Adipose tissue (tissue), 3 donors: ENCODE results near the gene NTF4. TPM values are rescaled to one million over a fixed set of nuclear protein-coding genes. Genes with fewer than 3 reads are reported as not detected.
"Not testable (repeated sequence)": the region's sequence is repeated elsewhere in the genome, so short reads cannot be mapped to it uniquely, and the experiment has no call there.

Source experiments
- H3K27ac ChIP-seq: one replicate; pipeline ENCODE4 v1.5.1; 2013; ENCODE audit warnings: low read depth, low read length
- WGBS, 3 donors: extraction: QIAGEN DNeasy Blood & Tissue Kit; methylation state at CpG; one replicate each; pipeline ENCODE4 v1.1.7; 2013; 5-methylcytosine and 5-hydroxymethylcytosine counted together
- polyA plus RNA-seq, 3 donors: library from polyadenylated mRNA; stranded (reverse); fragments of 200-250 nt; gene quantifications; one replicate each; pipeline ENCODE4 v1.2.3, GENCODE V29; 2013
- donor health status: healthy with polysubstance abuse.
- donor health status: Bipolar disorder and iron deficiency.
- donor health status: healthy.

NTF4 gene
- polyA plus RNA-seq, 3 donors: 0.09 TPM; not detected in 2

DNA sequence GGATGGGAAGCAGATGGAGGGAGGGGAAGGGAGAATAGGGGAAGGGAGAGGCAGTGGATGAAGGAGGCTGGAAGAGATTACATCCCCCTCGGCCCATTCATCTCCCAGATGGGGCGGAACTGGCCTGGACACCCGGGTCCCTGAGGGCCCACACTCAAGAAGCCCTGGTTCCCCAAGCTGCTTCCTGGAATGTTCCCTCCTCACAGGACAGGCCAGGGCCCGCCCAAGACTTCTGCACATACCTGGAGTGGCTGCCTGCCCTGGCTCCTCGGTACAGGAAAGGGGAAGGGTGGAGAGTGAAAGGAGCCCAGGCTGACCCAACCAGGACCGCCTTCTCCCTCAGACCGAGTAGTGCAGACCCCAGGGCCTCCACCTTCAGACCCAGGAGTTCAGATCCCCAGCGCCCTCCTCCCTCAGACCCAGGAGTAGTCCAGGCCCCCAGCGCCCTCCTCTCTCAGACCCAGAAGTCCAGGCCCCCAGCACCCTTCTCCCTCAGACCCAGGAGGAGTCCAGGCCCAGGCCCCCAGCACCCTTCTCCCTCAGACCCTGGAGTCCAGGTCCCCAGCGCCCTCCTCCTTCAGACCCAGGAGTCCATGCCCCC lies 489 bp downstream of the NTF4 start:
- 51 to 54% (median 52%) methylated on average over 9 to 10 of the region's 10 CpGs for WGBS, 3 donors
- H3K27ac ChIP-seq: no peak overlapping the region

DNA sequence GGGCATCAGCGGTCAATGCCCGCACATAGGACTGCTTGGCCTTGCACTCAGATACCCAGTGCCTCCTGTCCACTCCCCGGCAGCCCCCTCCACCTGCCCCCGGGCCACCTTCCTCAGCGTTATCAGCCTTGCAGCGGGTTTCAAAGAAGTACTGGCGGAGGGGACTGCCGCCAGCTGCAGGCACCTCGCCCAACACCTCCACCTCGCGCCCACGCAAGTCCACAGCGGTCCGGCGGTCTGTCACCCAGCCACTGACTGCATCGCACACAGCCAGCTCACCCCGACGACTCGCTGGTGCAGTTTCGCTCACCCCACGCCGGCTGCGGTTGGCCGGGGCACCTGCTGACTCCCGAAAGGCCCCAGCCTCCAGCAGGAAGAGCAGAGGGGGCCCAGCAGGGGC lies 3.2 kb downstream of the NTF4 start:
- no peak overlapping the region for H3K27ac ChIP-seq
- WGBS, 3 donors: 67 to 73% (median 69%) methylated on average over 25 of the region's 25 CpGs

DNA sequence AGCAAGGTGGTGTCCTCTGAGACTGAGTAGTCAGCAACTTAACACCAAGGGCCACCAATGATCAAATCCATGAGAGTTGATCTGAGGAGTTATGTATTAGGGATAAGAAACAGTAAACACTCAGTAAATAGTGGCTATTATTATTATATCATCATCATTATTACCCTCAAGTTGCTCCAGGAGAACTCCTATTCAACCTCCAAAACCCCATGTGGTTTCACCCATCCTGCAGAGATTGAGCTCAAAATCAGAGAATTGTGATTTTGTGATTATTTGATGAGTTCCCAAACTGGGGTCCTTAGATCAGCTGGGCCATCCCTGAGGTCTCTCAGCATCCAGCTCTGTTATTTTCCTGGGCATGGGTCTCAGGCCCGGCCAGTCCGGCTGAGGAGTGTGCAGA lies 3.6 kb downstream of the NTF4 start:
- 93 to 100% (median 97%) methylated on average over 2 of the region's 2 CpGs for WGBS, 3 donors
- no peak overlapping the region for H3K27ac ChIP-seq

DNA sequence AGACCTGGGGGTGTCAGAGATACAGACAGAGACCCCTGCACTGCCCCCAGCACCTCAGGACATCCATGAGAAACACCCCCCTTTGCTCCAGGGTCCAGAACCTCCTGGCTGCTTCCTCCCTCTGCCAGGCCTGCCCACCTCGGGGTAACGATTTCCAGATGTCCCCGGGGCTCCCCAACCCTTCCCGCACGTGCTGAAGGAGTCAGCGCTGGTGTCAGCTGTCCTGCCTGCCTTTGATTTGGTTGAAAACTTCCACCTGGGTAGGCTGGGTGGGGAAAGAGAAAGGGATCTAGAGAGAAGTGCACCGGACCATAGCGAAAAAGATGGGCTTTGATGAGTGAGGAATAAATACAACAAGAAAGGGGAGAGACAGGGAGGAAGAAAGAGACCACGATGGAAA lies 5.6 kb downstream of the NTF4 start:
- H3K27ac ChIP-seq: no peak overlapping the region
- WGBS, 3 donors: 50 to 72% (median 50%) methylated on average over 9 of the region's 9 CpGs

DNA sequence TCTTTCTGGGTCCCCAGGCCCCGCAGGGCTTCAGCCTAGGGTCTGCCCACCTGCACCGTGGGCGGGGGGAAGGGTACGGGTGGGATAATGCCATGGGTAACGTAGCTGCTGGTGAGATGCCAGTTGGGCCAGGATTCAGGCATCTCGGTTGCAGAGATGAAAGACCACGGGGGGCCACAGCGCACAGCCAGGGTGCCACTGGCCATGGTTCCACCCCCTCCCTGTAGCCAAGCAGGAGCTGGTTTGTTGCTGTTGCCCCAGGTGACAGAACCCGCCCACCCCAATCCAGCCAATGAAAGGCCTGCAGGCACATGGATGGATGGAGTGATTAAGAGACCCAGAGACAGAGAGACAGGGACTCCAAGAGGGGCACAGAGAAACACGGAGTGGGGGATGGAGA lies 6.1 kb downstream of the NTF4 start:
- H3K27ac ChIP-seq: no peak overlapping the region
- 33 to 42% (median 36%) methylated on average over 10 of the region's 10 CpGs for WGBS, 3 donors

DNA sequence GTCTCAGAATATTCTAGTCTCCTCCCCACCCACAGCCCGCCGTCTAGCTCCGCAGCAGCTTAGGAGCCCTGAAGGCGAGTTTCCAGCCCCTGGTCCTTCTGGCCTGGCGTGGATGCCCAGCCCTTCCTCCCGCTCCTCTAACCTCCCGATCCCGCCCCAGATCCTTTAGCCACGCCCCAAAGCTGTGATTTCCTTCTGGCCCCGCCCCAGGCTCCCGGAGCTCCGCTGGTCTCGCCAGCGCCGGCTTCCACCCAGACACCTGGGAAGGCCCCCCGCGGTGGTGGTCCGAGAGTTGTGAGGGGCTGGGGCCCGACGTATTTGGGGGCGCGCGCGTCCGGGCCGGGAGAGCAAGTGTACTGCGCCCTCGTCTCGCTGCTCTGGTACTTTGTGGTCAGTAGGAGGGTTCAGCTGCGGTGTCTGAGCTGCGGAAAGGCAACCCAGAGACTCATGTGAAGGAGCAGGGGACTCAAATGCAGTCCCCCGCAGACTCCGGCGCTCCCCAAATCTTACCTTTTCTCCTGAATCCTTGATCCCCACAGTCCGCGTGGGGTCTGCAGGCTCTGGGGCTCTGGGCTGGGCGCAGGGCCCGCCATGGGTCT lies 6.9 kb downstream of the NTF4 start, which contains the start of gene CGB7:
Gene CGB7 (minus strand): TSS at position 114 of the 599 bp plus-strand sequence. CDS start 2,374 bp downstream, outside the sequence.
- H3K27ac ChIP-seq: no peak within 1 kb of the TSS
- 2 to 4% (median 2%) methylated on average over 36 to 38 of the region's 38 CpGs for WGBS, 3 donors

DNA sequence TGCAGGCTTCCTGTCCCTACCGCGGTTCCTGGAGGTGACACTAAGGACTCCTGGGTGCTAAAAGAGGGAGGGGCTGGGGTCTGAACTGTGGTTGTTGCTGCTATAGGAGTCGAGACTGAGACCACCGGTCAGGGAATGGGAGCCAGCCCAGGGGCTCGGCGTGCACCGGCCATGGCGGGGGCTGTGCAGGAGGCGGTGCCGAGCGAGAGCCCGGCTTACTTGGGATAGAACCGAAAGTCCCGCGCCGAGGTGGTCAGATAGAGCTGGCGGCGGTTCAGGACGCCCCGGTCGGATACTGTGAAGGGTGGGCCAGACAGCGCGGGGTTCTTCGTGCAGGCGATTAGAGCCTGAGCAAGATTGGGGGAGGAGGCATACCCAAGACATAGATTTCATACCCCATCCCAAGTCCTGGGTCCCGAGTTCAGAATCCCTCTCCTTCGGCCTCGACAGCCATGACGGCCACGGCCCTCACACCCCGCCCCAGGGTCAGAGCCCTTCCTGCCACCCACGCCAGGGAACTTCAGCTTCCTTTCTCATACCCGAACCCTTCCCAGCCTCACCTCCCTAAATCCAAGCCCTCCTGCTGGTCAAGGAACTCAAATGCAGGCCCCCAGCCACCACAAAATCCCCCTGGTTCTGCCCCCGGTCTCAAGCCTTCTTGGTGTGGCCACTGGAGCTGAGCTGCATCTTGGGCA lies 7.6 kb downstream of the NTF4 start:
- 1 to 5% (median 2%) methylated on average over 31 to 34 of the region's 34 CpGs for WGBS, 3 donors
- H3K27ac ChIP-seq: not testable (repeated sequence)

DNA sequence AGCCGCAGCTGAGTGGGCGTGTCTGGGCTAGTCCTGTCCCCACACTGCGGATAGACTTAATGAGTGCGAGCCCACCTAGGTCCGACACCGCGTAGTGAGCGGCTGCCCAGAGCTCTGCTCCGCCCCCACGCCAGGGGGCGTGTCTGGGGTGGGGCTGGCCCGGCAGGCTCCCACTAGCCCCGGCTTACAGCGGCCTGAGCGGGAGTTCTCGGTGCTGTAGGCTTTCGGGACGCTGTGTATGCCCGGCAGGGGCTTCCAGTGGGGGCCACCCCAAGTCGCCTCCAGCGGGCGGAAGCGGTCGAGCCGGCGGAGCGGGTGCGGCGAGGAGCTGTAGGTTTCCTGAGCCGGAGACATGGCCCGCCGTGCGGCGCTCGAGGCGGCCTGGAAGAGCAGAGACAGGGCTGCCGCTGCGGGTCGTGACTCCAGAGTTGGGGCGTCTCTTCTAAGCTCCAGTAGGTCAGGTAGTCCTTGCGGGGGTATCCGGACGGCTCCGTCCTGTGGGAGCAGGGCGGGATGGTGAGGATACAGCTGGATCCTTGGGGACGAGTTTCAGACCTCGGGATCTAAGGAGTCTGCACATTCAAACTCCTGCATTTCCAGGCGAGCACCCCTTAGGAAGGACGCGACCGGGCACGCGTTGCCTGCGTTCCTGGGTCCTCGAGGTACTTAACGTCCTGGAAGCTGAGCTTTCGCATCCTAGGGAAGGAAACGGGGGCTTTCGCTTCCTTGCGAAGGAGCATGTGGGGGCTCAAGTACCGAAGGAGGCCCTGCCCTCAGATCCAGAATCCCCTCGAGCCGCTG lies 8.3 kb downstream of the NTF4 start:
- H3K27ac ChIP-seq: no peak overlapping the region
- WGBS, 3 donors: 0 to 1% (median 1%) methylated on average over 62 to 63 of the region's 63 CpGs

DNA sequence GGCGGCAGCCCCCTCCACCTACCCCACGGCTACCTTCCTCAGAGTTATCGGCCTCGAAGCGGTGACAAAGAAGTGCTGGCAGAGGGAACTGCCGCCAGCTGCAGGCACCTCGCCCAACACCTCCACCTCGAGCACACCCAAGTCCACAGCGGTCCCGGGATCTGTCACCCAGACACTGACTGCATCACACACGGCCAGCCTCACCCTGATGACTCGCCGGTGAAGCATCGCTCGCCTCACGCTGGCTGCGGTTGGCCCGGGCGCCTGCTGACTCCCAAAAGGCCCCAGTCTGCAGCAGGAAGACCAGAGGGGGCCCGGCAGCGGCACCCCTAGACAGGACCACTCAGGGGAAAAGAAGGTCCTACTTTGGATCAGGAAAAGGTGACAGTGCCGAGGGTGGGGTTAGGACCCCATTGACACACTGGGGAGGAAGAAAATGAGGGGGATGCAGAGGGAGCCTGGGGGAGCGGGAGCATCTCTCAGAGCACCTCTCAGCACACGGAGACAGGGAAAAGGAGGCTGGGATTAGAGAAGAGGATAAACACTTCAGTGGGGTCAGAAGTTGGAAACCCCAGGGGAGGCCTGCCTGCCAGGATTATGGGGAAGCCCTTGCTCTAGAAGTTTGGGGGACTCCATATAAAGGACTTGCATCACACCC lies 14.1 kb downstream of the NTF4 start:
- not testable (repeated sequence) for H3K27ac ChIP-seq
- 74 to 79% (median 76%) methylated on average over 24 of the region's 24 CpGs for WGBS, 3 donors

DNA sequence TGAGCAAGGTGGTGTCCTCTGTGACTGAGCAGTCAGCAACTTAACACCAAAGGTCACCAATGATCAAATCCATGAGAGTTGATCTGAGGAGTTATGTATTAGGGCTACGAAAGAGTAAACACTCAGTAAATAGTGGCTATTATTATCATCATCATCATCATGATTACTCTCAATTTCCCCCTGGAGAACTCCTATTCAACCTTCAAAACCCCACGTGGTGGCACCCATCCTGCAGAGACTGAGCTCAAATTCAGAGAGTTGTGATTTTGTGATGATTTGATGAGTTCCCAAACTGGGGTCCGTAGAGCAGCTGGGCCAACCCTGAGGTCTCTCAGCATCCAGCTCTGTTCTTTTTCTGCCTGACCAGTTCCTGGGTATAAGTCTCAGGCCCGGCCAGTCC lies 14.8 kb downstream of the NTF4 start:
- H3K27ac ChIP-seq: not testable (repeated sequence)
- WGBS, 3 donors: 70 to 87% (median 78%) methylated on average over 3 of the region's 4 CpGs

DNA sequence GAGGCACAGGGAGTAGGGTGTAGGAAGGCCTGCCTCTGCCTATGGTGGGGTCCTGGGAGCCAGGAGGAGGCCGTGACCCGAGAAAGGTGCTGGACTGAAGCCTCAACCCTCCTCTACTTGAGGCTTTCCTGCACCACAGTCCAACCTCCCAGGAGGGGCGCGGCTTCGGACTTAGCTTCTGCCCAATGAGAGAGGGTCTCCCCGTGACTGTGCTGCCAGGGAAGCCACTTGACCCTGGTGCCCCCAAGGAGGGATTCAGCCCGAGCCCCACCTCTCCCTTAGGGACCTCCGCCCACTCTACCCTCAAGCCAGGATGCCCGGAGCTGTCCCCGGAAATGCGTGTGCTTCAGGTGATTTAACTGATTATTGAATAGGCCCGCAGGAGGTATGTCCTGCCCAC lies 15.6 kb downstream of the NTF4 start, which contains the start of gene CGB8:
Gene CGB8 (minus strand): TSS at position 101 of the 400 bp plus-strand sequence. CDS start 372 bp downstream, outside the sequence.
- WGBS, 3 donors: 54 to 74% (median 73%) methylated on average over 7 to 12 of the region's 12 CpGs
- H3K27ac ChIP-seq: not testable (repeated sequence)

DNA sequence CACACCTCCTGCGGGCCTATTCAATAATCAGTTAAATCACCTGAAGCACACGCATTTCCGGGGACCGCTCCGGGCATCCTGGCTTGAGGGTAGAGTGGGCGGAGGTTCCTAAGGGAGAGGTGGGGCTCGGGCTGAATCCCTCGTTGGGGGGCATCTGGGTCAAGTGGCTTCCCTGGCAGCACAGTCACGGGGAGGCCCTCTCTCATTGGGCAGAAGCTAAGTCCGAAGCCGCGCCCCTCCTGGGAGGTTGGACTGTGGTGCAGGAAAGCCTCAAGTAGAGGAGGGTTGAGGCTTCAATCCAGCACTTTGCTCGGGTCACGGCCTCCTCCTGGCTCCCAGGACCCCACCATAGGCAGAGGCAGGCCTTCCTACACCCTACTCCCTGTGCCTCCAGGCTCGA lies 21.1 kb downstream of the NTF4 start, which contains the start of gene CGB5:
Gene CGB5 (plus strand): TSS at position 301 of the 400 bp plus-strand sequence. CDS start 362 bp downstream, outside the sequence.
- 69 to 74% (median 71%) methylated on average over 13 to 14 of the region's 15 CpGs for WGBS, 3 donors
- H3K27ac ChIP-seq: not testable (repeated sequence)

DNA sequence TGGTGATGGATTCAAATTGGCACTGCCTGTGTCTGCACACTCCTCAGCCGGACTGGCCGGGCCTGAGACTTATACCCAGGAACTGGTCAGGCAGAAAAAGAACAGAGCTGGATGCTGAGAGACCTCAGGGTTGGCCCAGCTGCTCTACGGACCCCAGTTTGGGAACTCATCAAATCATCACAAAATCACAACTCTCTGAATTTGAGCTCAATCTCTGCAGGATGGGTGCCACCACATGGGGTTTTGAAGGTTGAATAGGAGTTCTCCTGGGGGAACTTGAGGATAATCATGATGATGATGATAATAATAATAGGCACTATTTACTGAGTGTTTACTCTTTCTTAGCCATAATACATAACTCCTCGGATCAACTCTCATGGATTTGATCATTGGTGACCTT lies 22.0 kb downstream of the NTF4 start:
- H3K27ac ChIP-seq: not testable (repeated sequence)
- WGBS, 3 donors: 72 to 94% (median 74%) methylated on average over 1 to 3 of the region's 4 CpGs

DNA sequence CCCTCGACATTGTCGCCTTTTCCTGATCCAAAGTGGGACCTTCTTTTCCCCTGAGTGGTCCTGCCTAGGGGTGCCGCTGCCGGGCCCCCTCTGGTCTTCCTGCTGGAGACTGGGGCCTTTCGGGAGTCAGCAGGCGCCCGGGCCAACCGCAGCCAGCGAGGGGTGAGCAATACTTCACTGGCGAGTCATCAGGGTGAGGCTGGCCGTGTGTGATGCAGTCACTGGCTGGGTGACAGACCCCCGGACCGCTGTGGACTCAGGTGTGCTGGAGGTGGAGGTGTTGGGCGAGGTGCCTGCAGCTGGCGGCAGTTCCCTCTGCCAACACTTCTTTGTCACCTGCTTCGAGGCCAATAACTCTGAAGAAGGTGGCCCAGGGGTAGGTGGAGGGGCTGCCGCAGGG lies 22.4 kb downstream of the NTF4 start:
- WGBS, 3 donors: 65 to 83% (median 81%) methylated on average over 17 of the region's 17 CpGs
- no peak overlapping the region for H3K27ac ChIP-seq

DNA sequence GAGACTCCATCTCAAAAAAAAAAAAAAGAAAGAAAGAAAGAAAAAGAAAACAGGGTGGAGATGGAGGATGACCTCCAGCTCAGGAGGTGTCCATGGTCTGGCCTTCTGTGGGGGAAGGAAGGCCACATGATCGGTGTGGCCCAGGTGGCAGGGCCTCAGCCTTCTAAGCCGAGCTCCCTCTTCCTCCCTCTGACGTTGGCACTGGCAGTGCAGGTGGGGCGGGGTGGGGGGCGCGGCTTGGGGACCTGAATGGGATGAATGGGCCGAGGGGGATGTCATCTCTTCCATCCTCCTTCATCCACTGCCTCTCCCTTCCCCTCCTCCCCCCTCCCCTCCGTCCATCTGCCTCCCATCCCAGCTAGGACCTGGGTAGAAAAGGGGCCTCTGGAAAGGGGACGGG lies 24.9 kb downstream of the NTF4 start:
- WGBS, 3 donors: 66 to 71% (median 69%) methylated on average over 6 to 9 of the region's 9 CpGs
- H3K27ac ChIP-seq: not testable (repeated sequence)

DNA sequence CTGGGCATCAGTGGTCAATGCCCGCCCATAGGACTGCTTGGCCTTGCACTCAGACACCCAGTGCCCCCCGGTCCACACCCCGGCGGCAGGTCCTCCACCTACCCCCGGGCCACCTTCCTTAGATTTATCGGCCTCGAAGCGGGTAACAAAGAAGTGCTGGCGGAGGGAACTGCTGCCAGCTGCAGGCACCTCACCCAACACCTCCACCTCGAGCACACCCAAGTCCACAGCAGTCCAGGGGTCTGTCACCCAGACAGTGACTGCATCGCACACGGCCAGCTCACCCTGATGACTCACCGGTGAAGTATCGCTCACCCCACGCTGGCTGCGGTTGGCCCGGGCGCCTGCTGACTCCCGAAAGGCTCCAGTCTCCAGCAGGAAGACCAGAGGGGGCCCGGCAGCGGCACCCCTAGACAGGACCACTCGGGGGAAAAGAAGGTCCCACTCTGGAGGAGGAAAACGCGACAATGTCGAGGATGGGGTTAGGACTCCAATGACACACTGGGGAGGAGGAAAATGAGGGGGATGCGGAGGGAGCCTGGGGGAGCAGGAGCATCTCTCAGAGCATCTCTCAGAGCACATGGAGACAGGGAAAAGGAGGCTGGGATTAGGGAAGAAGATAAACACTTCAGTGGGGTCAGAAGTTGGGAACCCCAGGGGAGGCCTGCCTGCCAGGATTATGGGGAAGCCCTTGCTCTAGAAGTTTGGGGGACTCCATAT lies 25.9 kb downstream of the NTF4 start:
- not testable (repeated sequence) for H3K27ac ChIP-seq
- 80 to 90% (median 87%) methylated on average over 26 of the region's 26 CpGs for WGBS, 3 donors

DNA sequence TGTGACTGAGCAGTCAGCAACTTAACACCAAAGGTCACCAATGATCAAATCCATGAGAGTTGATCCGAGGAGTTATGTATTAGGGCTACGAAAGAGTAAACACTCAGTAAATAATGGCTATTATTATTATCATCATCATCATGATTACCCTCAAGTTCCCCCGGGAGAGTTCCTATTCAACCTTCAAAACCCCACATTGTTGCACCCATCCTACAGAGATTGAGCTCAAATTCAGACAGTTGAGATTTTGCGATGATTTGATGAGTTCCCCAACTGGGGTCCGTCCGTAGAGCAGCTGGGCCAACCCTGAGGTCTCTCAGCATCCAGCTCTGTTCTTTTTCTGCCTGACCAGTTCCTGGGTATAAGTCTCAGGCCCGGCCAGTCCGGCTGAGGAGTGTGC lies 26.5 kb downstream of the NTF4 start:
- 79 to 93% (median 90%) methylated on average over 5 to 6 of the region's 8 CpGs for whole genome bisulfite sequencing, 3 donors

DNA sequence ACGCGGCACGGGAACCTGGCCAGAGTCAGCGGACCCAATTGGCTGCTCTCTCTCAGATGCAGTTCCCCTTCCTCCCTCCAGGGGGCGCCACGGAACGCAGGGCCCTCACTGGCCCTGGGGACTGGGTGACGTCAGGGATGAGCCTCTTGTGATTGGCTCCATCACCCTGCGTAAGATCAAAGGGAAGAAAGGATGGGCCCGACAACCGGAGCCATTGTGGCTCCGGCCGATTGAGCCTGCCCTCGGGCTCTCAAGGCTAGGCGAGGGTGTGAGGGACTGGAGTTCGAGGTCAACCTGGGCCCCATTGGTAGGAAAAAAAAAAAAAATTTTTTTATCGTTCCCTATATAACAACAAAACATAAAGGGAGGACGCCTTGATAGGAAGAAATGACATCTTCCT lies 27.8 kb downstream of the NTF4 start, which contains the start of gene CGB1:
Gene CGB1 (minus strand): TSS at position 81 of the 400 bp plus-strand sequence. CDS start 184 bp downstream, outside the sequence.
- H3K27ac ChIP-seq: not testable (repeated sequence)
- 50 to 67% (median 51%) methylated on average over 12 to 18 of the region's 18 CpGs for WGBS, 3 donors

More for the DNA sequence above, 26.5 kb downstream of the NTF4 start:
- not testable (repeated sequence) for H3K27ac ChIP-seq
